ENCODE measurements around the gene MYEF2. TPM values are rescaled to one million over a fixed set of nuclear protein-coding genes. Genes with fewer than 3 reads are reported as not detected.

Gene MYEF2
- total RNA-seq, 2 donors from 2014 or later = 12.9 to 16.6 TPM

DNA sequence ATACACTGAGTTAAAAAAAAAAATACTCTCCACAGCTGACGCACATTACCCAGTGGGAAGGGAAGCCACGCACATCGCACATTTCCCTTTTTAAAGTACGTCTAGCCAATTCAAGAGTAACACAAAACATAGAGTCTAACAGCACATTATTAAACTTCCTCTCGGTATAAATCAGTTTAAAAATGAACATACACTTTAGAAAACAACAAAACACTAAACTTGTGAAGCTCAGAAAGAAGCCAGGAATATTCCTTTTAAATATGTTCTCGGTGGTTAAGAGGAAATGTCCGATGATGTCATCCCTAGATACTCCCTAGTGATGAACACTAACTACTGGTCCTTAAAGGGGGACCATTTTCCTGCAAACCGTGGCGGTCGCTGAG is 721 bp downstream of the MYEF2 start:
- DNase-seq (peak in 2 of 4 donors; percentile 7 to 9), ATAC-seq (peak; percentile 82)
- Histone ChIP-seq H3K27me3 (no peaks in the 10 kb centered on the region), H3K36me3 (replicated peaks in 1 of 2; ENCODE audit: insufficient read depth in 1 of 2, low read depth in 2 of 2) (no peaks in the 10 kb centered on the region), H3K9me3 (no peaks in the 10 kb centered on the region), H3K27ac (peak overlapping the region; percentile 59 to 83 (median 77)), H3K4me1 (peaks cover 9% of the 10 kb centered on the region), H3K4me3 (peak overlapping the region; percentile 47 to 60)
- TF ChIP-seq POLR2A (IDR thresholded peaks at IDR 0.05) = no peak
- TF ChIP-seq, protein P1, sequence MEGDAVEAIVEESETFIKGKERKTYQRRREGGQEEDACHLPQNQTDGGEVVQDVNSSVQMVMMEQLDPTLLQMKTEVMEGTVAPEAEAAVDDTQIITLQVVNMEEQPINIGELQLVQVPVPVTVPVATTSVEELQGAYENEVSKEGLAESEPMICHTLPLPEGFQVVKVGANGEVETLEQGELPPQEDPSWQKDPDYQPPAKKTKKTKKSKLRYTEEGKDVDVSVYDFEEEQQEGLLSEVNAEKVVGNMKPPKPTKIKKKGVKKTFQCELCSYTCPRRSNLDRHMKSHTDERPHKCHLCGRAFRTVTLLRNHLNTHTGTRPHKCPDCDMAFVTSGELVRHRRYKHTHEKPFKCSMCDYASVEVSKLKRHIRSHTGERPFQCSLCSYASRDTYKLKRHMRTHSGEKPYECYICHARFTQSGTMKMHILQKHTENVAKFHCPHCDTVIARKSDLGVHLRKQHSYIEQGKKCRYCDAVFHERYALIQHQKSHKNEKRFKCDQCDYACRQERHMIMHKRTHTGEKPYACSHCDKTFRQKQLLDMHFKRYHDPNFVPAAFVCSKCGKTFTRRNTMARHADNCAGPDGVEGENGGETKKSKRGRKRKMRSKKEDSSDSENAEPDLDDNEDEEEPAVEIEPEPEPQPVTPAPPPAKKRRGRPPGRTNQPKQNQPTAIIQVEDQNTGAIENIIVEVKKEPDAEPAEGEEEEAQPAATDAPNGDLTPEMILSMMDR (IDR thresholded peaks at IDR 0.05) = no peak
- intact Hi-C loops (cut with DNase I) = no loop called here
- WGBS, 2 donors = 2% methylated on average over 10 of the region's 10 CpGs

DNA sequence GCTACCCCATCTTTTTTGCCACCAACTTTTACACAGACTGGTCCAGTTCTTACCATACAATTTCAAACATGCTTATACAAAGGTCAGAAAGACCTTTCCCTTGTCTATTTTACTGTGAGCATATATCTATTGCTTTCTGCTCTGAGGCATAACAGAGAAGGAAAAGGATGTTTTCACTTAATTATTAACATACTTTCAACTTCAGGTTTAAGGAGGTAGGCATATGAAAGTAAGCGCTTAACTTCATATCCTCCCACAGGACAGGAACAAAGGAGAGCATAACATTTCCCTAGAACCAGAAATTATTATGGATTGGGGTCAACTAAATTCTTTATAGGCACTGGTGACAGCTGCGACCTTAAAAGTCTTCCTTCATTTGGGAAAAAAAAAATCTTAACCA is 1.1 kb downstream of the MYEF2 start:
- no peak for TF ChIP-seq POLR2A (IDR thresholded peaks at IDR 0.05)
- TF ChIP-seq, protein P1 (IDR thresholded peaks at IDR 0.05) = no peak
- no peak for DNase-seq
- WGBS, 2 donors = 59 to 61% methylated on average over 2 of the region's 2 CpGs
- Histone ChIP-seq H3K9me3 (no peaks in the 10 kb centered on the region), H3K4me3 (no peak overlapping the region), H3K27me3 (no peaks in the 10 kb centered on the region), H3K4me1 (peaks cover 9% of the 10 kb centered on the region), H3K27ac (peak overlapping the region in 2 of 4 donors; percentile 81 to 83), H3K36me3 (replicated peaks in 1 of 2; ENCODE audit: insufficient read depth in 1 of 2, low read depth in 2 of 2) (no peaks in the 10 kb centered on the region)
- intact Hi-C loops (cut with DNase I) = no loop called here
- ATAC-seq = no peak

DNA sequence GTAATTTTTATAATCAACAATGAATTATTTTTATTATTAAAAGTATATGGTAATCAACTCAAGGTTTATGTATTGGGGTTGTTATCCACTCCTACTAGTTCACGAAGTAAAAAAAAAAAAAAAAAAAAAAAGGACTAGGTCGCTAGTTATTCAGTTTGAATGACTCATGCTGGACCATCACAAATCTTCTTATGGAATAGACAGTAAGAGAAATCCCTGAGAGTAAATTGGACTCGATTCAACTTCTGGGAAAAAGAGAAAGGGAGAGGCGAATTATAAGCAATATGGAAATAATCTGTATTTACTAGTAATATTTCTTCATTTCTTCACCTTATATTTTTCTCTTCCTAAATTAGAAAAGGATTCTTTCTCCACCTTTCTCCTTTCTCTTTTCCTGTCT is 2.0 kb downstream of the MYEF2 start:
- DNase-seq = no peak
- Histone ChIP-seq H3K27me3 (no peaks in the 10 kb centered on the region), H3K4me1 (peaks cover 9% of the 10 kb centered on the region), H3K4me3 (no peak overlapping the region), H3K27ac (no peak overlapping the region), H3K36me3 (replicated peaks in 1 of 2; ENCODE audit: insufficient read depth in 1 of 2, low read depth in 2 of 2) (no peaks in the 10 kb centered on the region), H3K9me3 (no peaks in the 10 kb centered on the region)
- TF ChIP-seq, protein P1 (IDR thresholded peaks at IDR 0.05) = no peak
- TF ChIP-seq POLR2A (IDR thresholded peaks at IDR 0.05) = no peak
- intact Hi-C loops (cut with DNase I) = no loop called here
- no peak for ATAC-seq
- 82 to 86% methylated on average over 4 of the region's 4 CpGs for WGBS, 2 donors

DNA sequence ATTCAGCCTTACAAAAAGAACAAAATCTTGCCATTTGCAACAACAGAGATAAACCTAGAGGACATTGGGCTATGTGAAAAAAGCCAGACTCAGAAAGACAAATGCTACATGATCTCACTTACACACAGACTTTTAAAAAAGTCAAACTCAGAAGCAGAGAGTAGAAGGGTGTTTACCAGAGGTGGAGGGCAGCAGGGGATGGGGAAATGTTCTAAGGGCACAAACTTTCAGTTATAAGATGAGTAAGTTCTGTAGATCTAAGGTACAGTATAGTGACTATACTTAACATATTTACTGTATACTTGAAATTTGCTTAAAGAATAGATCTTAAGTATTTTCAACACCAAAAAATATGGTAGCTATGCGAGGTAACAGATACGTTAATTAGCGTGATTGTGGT is 3.0 kb downstream of the MYEF2 start:
- Histone ChIP-seq H3K9me3 (no peaks in the 10 kb centered on the region), H3K27ac (no peak overlapping the region), H3K27me3 (no peaks in the 10 kb centered on the region), H3K4me1 (peaks cover 9% of the 10 kb centered on the region), H3K36me3 (replicated peaks in 1 of 2; ENCODE audit: insufficient read depth in 1 of 2, low read depth in 2 of 2) (no peaks in the 10 kb centered on the region), H3K4me3 (no peak overlapping the region)
- intact Hi-C loops (cut with DNase I) = no loop called here
- no peak for ATAC-seq
- 89 to 92% methylated on average over 3 of the region's 3 CpGs for WGBS, 2 donors
- DNase-seq = no peak
- no peak for TF ChIP-seq POLR2A (IDR thresholded peaks at IDR 0.05)
- TF ChIP-seq, protein P1 (IDR thresholded peaks at IDR 0.05) = no peak

DNA sequence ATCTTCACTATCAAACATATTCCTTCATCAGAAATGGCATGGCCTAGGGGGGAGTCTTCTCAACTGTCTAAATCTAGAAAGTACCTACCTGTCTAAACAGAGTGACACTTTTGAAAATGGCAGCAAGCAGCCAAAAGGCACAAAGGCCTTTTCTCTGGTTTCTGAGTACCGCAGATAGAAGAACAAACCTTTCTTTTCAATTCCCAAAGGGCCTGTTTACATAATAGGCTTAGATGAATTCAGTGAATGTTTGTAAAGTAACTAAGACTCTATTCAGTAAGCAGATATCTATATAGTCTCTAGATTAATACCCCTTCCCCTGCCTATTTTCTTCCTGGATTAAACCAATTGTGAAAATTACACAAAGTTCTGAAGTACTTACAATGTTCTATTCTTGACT is 7.1 kb downstream of the MYEF2 start:
- WGBS, 2 donors = 78 to 86% methylated on average over 1 of the region's 1 CpG
- intact Hi-C loops (cut with DNase I) = no loop called here
- no peak overlapping the region for H3K4me3 ChIP-seq
- H3K27me3 ChIP-seq = no peaks in the 10 kb centered on the region
- ATAC-seq = no peak
- H3K9me3 ChIP-seq = no peaks in the 10 kb centered on the region
- no peak overlapping the region for H3K27ac ChIP-seq
- no peaks in the 10 kb centered on the region for H3K36me3 ChIP-seq (replicated peaks in 1 of 2; ENCODE audit: insufficient read depth in 1 of 2, low read depth in 2 of 2)
- H3K4me1 ChIP-seq = no peaks in the 10 kb centered on the region
- TF ChIP-seq POLR2A (IDR thresholded peaks at IDR 0.05) = no peak
- TF ChIP-seq, protein P1 (IDR thresholded peaks at IDR 0.05) = no peak
- DNase-seq = no peak
